CD4-positive, alpha-beta T cell (primary cell): ENCODE data around the gene ASB15. TPM values are rescaled to one million over a fixed set of nuclear protein-coding genes. Genes with fewer than 3 reads are reported as not detected.

ENCODE experiments used
- ATAC-seq: fragments of 200-7000 bp; cut with Tn5 transposase; one replicate; pipeline ENCODE4 v1.10.0; 2022; ENCODE audit warnings: mild to moderate bottlenecking; ENCODE audit not compliant: poor library complexity
- CTCF ChIA-PET: fragments of 350-600 bp; sonication (Branson Sonifier 250); formaldehyde crosslinking; loops from one replicate; lab custom pipeline; 2021; ENCODE audit warnings: antibody characterized with exemption, inconsistent platforms; lab: Charles Lee
- POLR2A ChIA-PET: fragments of 350-600 bp; sonication (Branson Sonifier 250); formaldehyde crosslinking; loops from one replicate; lab custom pipeline; 2021; ENCODE audit warnings: antibody characterized with exemption, inconsistent platforms; lab: Charles Lee
- DNase-seq, 14 experiments: peaks; one replicate each; pipeline ENCODE4 v3.0.0-alpha.2; 2013 to 2020; ENCODE audit warnings: mixed read lengths in 2 of 14
- H3K27ac ChIP-seq, 2 donors: one replicate each; pipeline versions ENCODE4 v1.5.1 to v1.7.0; 2013; ENCODE audit warnings: low read length in 2 of 2, low read depth in 1 of 2, mild to moderate bottlenecking in 1 of 2
- H3K27me3 ChIP-seq, 2 experiments: 1 replicate in 1 of 2; 2 replicates in 1 of 2; pipeline versions ENCODE4 v1.6.1 to v1.7.0; 2013; ENCODE audit warnings: low read length in 2 of 2, control low read depth in 1 of 2, mild to moderate bottlenecking in 1 of 2, moderate library complexity in 1 of 2; ENCODE audit not compliant: insufficient read depth in 2 of 2, control insufficient read depth in 1 of 2
- H3K36me3 ChIP-seq: one replicate; pipeline ENCODE4 v1.6.1; 2013; ENCODE audit warnings: low read length, control low read depth; ENCODE audit not compliant: insufficient read depth
- H3K4me1 ChIP-seq: one replicate; pipeline ENCODE4 v1.6.1; 2013; ENCODE audit warnings: low read length, control low read depth; ENCODE audit not compliant: insufficient read depth
- H3K4me3 ChIP-seq: one replicate; pipeline ENCODE4 v1.5.1; 2013; ENCODE audit warnings: mild to moderate bottlenecking, low read length, moderate library complexity
- H3K9me3 ChIP-seq, 2 experiments: 1 replicate in 1 of 2; 2 replicates in 1 of 2; pipeline versions ENCODE4 v1.6.1 to v1.7.0; 2013; ENCODE audit warnings: low read length in 2 of 2, mild to moderate bottlenecking in 2 of 2, control low read depth in 1 of 2, moderate library complexity in 1 of 2; ENCODE audit not compliant: control insufficient read depth in 1 of 2, insufficient read depth in 1 of 2
- H3K27ac Mint-ChIP-seq: one replicate; pipeline ENCODE4 v1.8.0; 2020; ENCODE audit warnings: mixed read lengths
- H3K27me3 Mint-ChIP-seq: one replicate; pipeline ENCODE4 v1.8.0; 2021; ENCODE audit warnings: mixed read lengths
- H3K36me3 Mint-ChIP-seq: one replicate; pipeline ENCODE4 v1.8.0; 2021; ENCODE audit warnings: low read depth, mixed read lengths
- H3K4me1 Mint-ChIP-seq: one replicate; pipeline ENCODE4 v1.8.0; 2021; ENCODE audit warnings: low read depth, mixed read lengths
- H3K4me3 Mint-ChIP-seq: one replicate; pipeline ENCODE4 v1.8.0; 2020; ENCODE audit warnings: mild to moderate bottlenecking, mixed read lengths
- H3K9me3 Mint-ChIP-seq: one replicate; pipeline ENCODE4 v1.8.0; 2020; ENCODE audit warnings: mixed read lengths
- intact Hi-C, 2 experiments: fragments of 100-400 bp; cut with DNase I in 1 of 2; cut with micrococcal nuclease in 1 of 2; formaldehyde crosslinking; loops; one replicate each; pipeline versions ENCODE4 v1.15.1 to v1.9.0; 2023 to 2025; cut with DNase I, micrococcal nuclease
- total RNA-seq, 174 experiments: library from RNA in 2 of 174; stranded (reverse) in 2 of 174; gene quantifications; one replicate each; pipeline ENCODE4 v1.2.3 and lab custom pipeline; 2021 to 2026
- TF ChIP-seq, protein P1 (sequence below): fragments of 200-600 bp; IDR thresholded peaks from one replicate; pipeline ENCODE4 v1.8.0; 2022; ENCODE audit warnings: antibody characterized with exemption, mild to moderate bottlenecking

ASB15 gene
- total RNA-seq, 2 experiments from 2014 or later, result not detected

DNA sequence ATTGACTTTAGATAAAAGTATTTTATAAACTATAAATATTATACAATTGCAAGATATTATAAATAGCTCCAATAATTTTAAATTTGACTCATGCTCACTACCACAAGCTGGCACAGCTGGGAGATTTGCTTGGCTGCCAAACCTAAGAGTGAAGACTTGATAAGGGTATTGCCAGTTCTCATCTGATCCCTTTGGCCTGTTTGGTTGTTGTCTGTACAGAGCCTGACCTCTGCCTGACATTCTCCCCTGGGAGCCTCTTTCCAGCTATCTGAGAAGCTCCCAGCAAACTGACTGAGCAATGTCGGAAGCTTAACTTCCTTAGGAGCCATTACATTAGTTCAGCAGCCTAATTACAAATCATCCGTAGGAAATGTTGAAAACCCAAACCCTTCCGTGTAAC is 43.9 kb downstream of the ASB15 start:
- Histone ChIP-seq H3K27me3 (peaks cover 0 to 8% of the 10 kb centered on the region in 2 experiments), H3K4me3 (no peak overlapping the region), H3K36me3 (no peaks in the 10 kb centered on the region), H3K4me1 (no peaks in the 10 kb centered on the region), H3K9me3 (no peaks in the 10 kb centered on the region), H3K27ac (no peak overlapping the region)
- ATAC-seq, result no peak
- H3K9me3 Mint-ChIP-seq, result no peaks in the 10 kb centered on the region
- intact Hi-C loops, result no loop called here
- H3K4me3 Mint-ChIP-seq, result no peak overlapping the region
- no peaks in the 10 kb centered on the region for H3K4me1 Mint-ChIP-seq
- ChIA-PET POLR2A (no interaction called here), CTCF (no interaction called here)
- TF ChIP-seq, protein P1, sequence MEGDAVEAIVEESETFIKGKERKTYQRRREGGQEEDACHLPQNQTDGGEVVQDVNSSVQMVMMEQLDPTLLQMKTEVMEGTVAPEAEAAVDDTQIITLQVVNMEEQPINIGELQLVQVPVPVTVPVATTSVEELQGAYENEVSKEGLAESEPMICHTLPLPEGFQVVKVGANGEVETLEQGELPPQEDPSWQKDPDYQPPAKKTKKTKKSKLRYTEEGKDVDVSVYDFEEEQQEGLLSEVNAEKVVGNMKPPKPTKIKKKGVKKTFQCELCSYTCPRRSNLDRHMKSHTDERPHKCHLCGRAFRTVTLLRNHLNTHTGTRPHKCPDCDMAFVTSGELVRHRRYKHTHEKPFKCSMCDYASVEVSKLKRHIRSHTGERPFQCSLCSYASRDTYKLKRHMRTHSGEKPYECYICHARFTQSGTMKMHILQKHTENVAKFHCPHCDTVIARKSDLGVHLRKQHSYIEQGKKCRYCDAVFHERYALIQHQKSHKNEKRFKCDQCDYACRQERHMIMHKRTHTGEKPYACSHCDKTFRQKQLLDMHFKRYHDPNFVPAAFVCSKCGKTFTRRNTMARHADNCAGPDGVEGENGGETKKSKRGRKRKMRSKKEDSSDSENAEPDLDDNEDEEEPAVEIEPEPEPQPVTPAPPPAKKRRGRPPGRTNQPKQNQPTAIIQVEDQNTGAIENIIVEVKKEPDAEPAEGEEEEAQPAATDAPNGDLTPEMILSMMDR, result no peak
- no peaks in the 10 kb centered on the region for H3K36me3 Mint-ChIP-seq
- no peak for DNase-seq
- peaks cover 55% of the 10 kb centered on the region for H3K27me3 Mint-ChIP-seq
- no peak overlapping the region for H3K27ac Mint-ChIP-seq

DNA sequence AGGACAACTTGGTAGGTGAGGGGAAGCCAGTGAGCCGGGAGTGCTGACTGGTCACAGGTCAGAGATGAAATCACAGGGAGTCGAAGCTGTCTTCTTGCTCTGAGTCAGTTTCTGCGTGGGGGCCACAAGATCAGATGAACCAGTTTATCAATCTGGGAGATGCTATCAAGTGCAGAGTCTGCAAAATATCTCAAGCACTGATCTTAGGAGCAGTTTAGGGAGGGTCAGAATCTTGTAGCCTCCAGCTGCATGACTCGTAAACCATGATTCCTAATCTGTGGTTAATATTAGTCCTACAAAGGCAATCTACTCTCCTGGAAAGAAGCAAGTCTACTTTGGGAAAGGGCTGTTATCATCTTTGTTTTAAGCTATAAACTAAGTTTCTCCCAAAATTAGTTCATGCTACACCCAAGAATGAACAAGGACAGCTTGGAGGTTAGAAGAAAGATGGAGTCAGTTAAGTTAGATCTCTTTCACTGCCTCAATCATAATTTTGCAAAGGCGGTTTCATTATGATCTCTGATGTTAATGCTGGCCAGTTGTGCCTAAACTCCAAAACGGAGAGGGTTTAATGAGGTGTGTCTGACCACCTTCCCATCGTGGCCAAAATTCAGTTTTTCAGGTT is 45.6 kb downstream of the ASB15 start:
- no peaks in the 10 kb centered on the region for H3K9me3 Mint-ChIP-seq
- H3K9me3 ChIP-seq, result no peaks in the 10 kb centered on the region
- no peak overlapping the region for H3K4me3 Mint-ChIP-seq
- no peaks in the 10 kb centered on the region for H3K36me3 Mint-ChIP-seq
- H3K36me3 ChIP-seq, result no peaks in the 10 kb centered on the region
- CTCF ChIA-PET, result interaction anchor here (1.1 kb wide), 1 partner anchor 11 kb away, joined by 4 read pairs; no protein-coding TSS in a partner anchor
- no peak for DNase-seq
- no peaks in the 10 kb centered on the region for H3K4me1 Mint-ChIP-seq
- H3K4me3 ChIP-seq, result no peak overlapping the region
- ATAC-seq, result no peak
- H3K4me1 ChIP-seq, result no peaks in the 10 kb centered on the region
- no peak overlapping the region for H3K27ac ChIP-seq
- H3K27ac Mint-ChIP-seq, result no peak overlapping the region
- intact Hi-C loops, result no loop called here
- TF ChIP-seq, protein P1, result no peak
- H3K27me3 Mint-ChIP-seq, result peaks cover 44% of the 10 kb centered on the region
- peaks cover 0 to 7% of the 10 kb centered on the region in 2 experiments for H3K27me3 ChIP-seq
- POLR2A ChIA-PET, result no interaction called here

GRCh38 chr7:123649964-123650363 is 48.3 kb downstream of the ASB15 start:
- H3K27me3 Mint-ChIP-seq, result peaks cover 30% of the 10 kb centered on the region
- DNase-seq (no peak), ATAC-seq (no peak)
- H3K27ac Mint-ChIP-seq, result no peak overlapping the region
- H3K9me3 Mint-ChIP-seq, result no peaks in the 10 kb centered on the region
- intact Hi-C loops, result no loop called here
- H3K27me3 ChIP-seq, result no peaks in the 10 kb centered on the region
- no peak overlapping the region for H3K4me3 Mint-ChIP-seq
- H3K27ac ChIP-seq, result no peak overlapping the region
- ChIA-PET CTCF (no interaction called here), POLR2A (no interaction called here)
- H3K4me3 ChIP-seq, result no peak overlapping the region
- no peaks in the 10 kb centered on the region for H3K4me1 ChIP-seq
- H3K4me1 Mint-ChIP-seq, result no peaks in the 10 kb centered on the region
- no peaks in the 10 kb centered on the region for H3K9me3 ChIP-seq
- TF ChIP-seq, protein P1, result no peak
- H3K36me3 Mint-ChIP-seq, result no peaks in the 10 kb centered on the region
- no peaks in the 10 kb centered on the region for H3K36me3 ChIP-seq
